ENCODE results near the gene DSC1.

DNA sequence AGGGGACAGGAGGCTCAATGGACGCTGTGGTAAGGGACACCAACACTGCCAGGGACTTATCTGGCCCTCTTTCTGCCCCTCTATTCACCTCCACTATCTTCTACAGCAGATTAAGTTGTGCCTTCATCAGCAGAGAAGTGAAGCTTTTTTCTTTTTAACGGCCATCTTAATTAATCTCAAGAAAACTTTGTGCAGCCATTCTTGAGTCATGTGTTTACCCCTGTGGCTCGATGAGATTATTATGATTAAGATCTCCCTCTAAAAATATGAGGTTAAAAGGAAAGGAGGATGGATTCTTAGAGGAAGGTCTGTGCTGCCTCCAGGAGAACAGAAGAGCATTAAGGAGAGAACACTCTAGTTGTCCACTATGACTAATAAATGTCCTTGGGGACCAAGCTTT is 32.4 kb upstream of the DSC1 start:
- TF ChIP-seq, protein P1, sequence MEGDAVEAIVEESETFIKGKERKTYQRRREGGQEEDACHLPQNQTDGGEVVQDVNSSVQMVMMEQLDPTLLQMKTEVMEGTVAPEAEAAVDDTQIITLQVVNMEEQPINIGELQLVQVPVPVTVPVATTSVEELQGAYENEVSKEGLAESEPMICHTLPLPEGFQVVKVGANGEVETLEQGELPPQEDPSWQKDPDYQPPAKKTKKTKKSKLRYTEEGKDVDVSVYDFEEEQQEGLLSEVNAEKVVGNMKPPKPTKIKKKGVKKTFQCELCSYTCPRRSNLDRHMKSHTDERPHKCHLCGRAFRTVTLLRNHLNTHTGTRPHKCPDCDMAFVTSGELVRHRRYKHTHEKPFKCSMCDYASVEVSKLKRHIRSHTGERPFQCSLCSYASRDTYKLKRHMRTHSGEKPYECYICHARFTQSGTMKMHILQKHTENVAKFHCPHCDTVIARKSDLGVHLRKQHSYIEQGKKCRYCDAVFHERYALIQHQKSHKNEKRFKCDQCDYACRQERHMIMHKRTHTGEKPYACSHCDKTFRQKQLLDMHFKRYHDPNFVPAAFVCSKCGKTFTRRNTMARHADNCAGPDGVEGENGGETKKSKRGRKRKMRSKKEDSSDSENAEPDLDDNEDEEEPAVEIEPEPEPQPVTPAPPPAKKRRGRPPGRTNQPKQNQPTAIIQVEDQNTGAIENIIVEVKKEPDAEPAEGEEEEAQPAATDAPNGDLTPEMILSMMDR (IDR thresholded peaks at IDR 0.05; ENCODE audit: low read depth, low read length): no peak
- no peak for TF ChIP-seq EZH2phosphoT487 (IDR thresholded peaks at IDR 0.05; ENCODE audit: low read depth)

All from OCI-LY3 (cell line).